T-helper 9 cell (primary cell): ENCODE measurements around the gene LDLRAD4.

Source experiments
- DNase-seq: peaks from one replicate; pipeline ENCODE4 v3.0.0-alpha.2; 2020

The LDLRAD4 gene

GRCh38 chr18:13376298-13376840, 157.8 kb downstream of the LDLRAD4 start:
- DNase-seq = peak; percentile 52

- peak; percentile 67 for DNase-seq
These were observed 158.3 kb downstream of the LDLRAD4 start for GRCh38 chr18:13376841-13377351.

GRCh38 chr18:13377496-13377895, 158.9 kb downstream of the LDLRAD4 start:
- no peak for DNase-seq

GRCh38 chr18:13378150-13378549, 159.6 kb downstream of the LDLRAD4 start:
- no peak for DNase-seq

- no peak for DNase-seq
These were observed 160.7 kb downstream of the LDLRAD4 start for GRCh38 chr18:13379062-13379865.

- no peak for DNase-seq
These were observed 161.6 kb downstream of the LDLRAD4 start for GRCh38 chr18:13379930-13380690.

GRCh38 chr18:13380691-13381070, 162.1 kb downstream of the LDLRAD4 start:
- DNase-seq = no peak

GRCh38 chr18:13381331-13381730, 162.8 kb downstream of the LDLRAD4 start:
- DNase-seq = no peak

GRCh38 chr18:13381944-13382365, 163.4 kb downstream of the LDLRAD4 start:
- peak; percentile 37 for DNase-seq

GRCh38 chr18:13382366-13382953, 163.9 kb downstream of the LDLRAD4 start:
- peak; percentile 41 for DNase-seq

GRCh38 chr18:13382954-13383827, 164.6 kb downstream of the LDLRAD4 start:
- no peak for DNase-seq

GRCh38 chr18:13386891-13387801, 168.6 kb downstream of the LDLRAD4 start:
- DNase-seq = no peak

GRCh38 chr18:13387855-13388548, 169.4 kb downstream of the LDLRAD4 start:
- DNase-seq = no peak

- DNase-seq = no peak
These were observed 170.3 kb downstream of the LDLRAD4 start for GRCh38 chr18:13388586-13389490.

GRCh38 chr18:13389491-13390131, 171.1 kb downstream of the LDLRAD4 start:
- no peak for DNase-seq

GRCh38 chr18:13390196-13390595, 171.6 kb downstream of the LDLRAD4 start:
- DNase-seq = no peak

GRCh38 chr18:13390711-13391110, 172.2 kb downstream of the LDLRAD4 start:
- no peak for DNase-seq

- no peak for DNase-seq
These were observed 173.6 kb downstream of the LDLRAD4 start for GRCh38 chr18:13392029-13392750.
